ENCODE data around the gene FPR2.
"Not testable (repeated sequence)": the region's sequence is repeated elsewhere in the genome, so short reads cannot be mapped to it uniquely, and the experiment has no call there.

The FPR2 gene

GRCh38 chr19:51805396-51805795 lies 44.4 kb downstream of the FPR2 start:
- DNase-seq (ENCODE audit: low read depth), result not testable (repeated sequence)

- not testable (repeated sequence) for DNase-seq (ENCODE audit: low read depth)
Measured at GRCh38 chr19:51806571-51806970, 45.6 kb downstream of the FPR2 start.

GRCh38 chr19:51807111-51807701 lies 46.2 kb downstream of the FPR2 start:
- DNase-seq (ENCODE audit: low read depth), result no peak

- DNase-seq (ENCODE audit: low read depth), result no peak
Measured at GRCh38 chr19:51807925-51808324, 46.9 kb downstream of the FPR2 start.

- DNase-seq (ENCODE audit: low read depth), result no peak
Measured at GRCh38 chr19:51808333-51808986, 47.5 kb downstream of the FPR2 start.

GRCh38 chr19:51809787-51810186 lies 48.8 kb downstream of the FPR2 start:
- DNase-seq (ENCODE audit: low read depth), result no peak

- DNase-seq (ENCODE audit: low read depth), result no peak
Measured at GRCh38 chr19:51810223-51810622, 49.2 kb downstream of the FPR2 start.

- DNase-seq (ENCODE audit: low read depth), result no peak
Measured at GRCh38 chr19:51811344-51811743, 50.4 kb downstream of the FPR2 start.

- DNase-seq (ENCODE audit: low read depth), result no peak
Measured at GRCh38 chr19:51815043-51815442, 54.1 kb downstream of the FPR2 start.

- no peak for DNase-seq (ENCODE audit: low read depth)
Measured at GRCh38 chr19:51816711-51817110, 55.7 kb downstream of the FPR2 start.

GRCh38 chr19:51820011-51820410 lies 59.0 kb downstream of the FPR2 start:
- no peak for DNase-seq (ENCODE audit: low read depth)

All from activated T-cell treated with anti-CD3 and anti-CD28 coated beads for 1 hour (primary cell).